Measurements from ENCODE around the gene LOC101059915.
"Not testable (repeated sequence)": the region's sequence is repeated elsewhere in the genome, so short reads cannot be mapped to it uniquely, and the experiment has no call there.

The LOC101059915 gene

DNA sequence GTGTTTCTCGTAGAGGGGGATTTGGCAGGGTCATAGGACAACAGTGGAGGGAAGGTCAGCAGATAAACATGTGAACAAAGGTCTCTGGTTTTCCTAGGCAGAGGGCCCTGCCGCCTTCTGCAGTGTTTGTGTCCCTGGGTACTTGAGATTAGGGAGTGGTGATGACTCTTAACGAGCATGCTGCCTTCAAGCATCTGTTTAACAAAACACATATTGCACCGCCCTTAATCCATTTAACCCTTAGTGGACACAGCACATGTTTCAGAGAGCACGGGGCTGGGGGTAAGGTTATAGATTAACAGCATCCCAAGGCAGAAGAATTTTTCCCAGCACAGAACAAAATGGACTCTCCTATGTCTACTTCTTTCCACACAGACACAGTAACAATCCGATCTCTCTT is 22.9 kb upstream of the LOC101059915 start:
- not testable (repeated sequence) for H3K27me3 ChIP-seq (replicated peaks; ENCODE audit: control insufficient read depth, insufficient read depth, low read length); H3K4me1 ChIP-seq (ENCODE audit: control insufficient read depth, insufficient read depth, low read length); H3K36me3 ChIP-seq (ENCODE audit: control insufficient read depth, insufficient read depth, low read length, severe bottlenecking); DNase-seq (ENCODE audit: low read depth); H3K9me3 ChIP-seq (ENCODE audit: control insufficient read depth, low read length); H3K4me3 ChIP-seq (ENCODE audit: low read length); H3K9ac ChIP-seq (ENCODE audit: low read length)

DNA sequence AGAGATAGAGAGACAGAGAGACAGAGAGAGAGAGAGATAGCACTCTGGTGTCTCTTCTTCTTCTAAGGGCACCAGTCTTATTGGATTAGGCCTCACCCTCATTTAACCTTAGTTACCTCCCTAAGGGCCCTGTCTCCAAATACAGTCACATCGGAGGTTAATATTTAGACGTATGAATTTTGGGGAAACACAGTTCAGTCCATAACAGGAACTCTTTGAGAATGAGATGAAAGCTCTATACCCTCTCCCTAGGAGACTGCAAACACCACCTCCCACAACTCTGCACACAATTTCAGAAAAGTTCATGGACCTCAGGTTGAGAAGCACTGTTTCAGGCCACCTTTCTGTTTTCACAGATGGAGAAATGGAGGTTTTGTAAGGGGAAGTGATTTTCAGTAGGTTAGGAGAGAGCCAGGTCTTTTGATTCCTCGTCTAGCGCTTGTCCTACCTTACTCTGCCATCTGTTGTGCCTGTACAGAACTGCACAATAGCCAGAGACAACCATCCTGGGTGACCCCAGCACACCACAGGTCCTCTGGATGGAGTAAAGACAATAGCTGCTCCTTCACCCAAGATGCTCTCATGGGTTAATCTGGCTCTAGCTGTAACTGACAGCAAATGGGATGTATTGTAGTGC is 16.9 kb upstream of the LOC101059915 start:
- Histone ChIP-seq H3K36me3 (ENCODE audit: control insufficient read depth, insufficient read depth, low read length, severe bottlenecking) (no peaks in the 10 kb centered on the region), H3K27me3 (replicated peaks; ENCODE audit: control insufficient read depth, insufficient read depth, low read length) (peaks cover 8% of the 10 kb centered on the region), H3K4me3 (ENCODE audit: low read length) (no peak overlapping the region), H3K9me3 (ENCODE audit: control insufficient read depth, low read length) (no peaks in the 10 kb centered on the region), H3K9ac (ENCODE audit: low read length) (no peak overlapping the region), H3K4me1 (ENCODE audit: control insufficient read depth, insufficient read depth, low read length) (no peaks in the 10 kb centered on the region)
- DNase-seq (ENCODE audit: low read depth): no peak

DNA sequence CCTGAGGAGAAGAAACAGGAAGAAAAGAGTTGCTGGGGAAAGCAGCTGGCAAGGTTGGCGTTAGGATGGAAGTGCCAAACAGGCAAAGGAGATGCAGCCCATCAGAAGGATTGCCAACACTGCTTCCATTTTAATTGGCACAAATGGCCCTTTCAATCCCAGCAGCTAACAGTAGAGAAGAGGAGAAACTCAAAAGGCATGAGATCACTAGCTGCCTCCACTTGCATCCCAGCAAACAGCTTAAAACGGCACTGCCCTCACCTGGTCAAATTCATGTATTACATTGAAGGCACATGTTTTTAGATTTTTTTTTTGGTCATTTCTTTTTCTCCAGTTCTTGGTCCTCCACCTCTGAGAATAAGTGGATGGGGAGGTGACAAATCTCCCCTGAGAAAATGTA is 14.9 kb upstream of the LOC101059915 start:
- no peak overlapping the region for H3K9ac ChIP-seq (ENCODE audit: low read length)
- H3K27me3 ChIP-seq (replicated peaks; ENCODE audit: control insufficient read depth, insufficient read depth, low read length): peaks cover 8% of the 10 kb centered on the region
- H3K4me1 ChIP-seq (ENCODE audit: control insufficient read depth, insufficient read depth, low read length): no peaks in the 10 kb centered on the region
- no peak overlapping the region for H3K4me3 ChIP-seq (ENCODE audit: low read length)
- H3K9me3 ChIP-seq (ENCODE audit: control insufficient read depth, low read length): peaks cover 3% of the 10 kb centered on the region
- peak; percentile 72 for DNase-seq (ENCODE audit: low read depth)
- H3K36me3 ChIP-seq (ENCODE audit: control insufficient read depth, insufficient read depth, low read length, severe bottlenecking): no peaks in the 10 kb centered on the region

DNA sequence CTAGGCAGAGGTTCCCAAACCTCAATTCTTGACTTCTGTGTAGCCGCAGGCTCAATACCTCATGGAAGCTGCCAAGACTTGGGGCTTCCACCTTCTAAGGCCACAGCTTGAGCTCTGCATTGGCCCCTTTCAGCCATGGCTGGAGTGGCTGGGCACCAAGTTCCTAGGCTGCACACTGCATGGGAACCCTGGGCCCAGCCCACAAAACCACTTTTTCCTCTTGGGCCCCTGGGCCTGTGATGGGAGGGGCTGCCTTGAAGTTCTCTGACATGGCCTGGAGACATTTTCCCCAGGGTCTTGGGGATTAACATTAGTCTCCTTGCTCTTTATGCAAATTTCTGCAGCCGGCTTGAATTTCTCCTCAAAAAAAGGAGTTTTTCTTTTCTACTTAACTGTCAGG is 14.0 kb upstream of the LOC101059915 start:
- Histone ChIP-seq H3K4me1 (ENCODE audit: control insufficient read depth, insufficient read depth, low read length) (no peaks in the 10 kb centered on the region), H3K9ac (ENCODE audit: low read length) (no peak overlapping the region), H3K27me3 (replicated peaks; ENCODE audit: control insufficient read depth, insufficient read depth, low read length) (peaks cover 8% of the 10 kb centered on the region), H3K36me3 (ENCODE audit: control insufficient read depth, insufficient read depth, low read length, severe bottlenecking) (no peaks in the 10 kb centered on the region), H3K4me3 (ENCODE audit: low read length) (no peak overlapping the region), H3K9me3 (ENCODE audit: control insufficient read depth, low read length) (peaks cover 3% of the 10 kb centered on the region)
- no peak for DNase-seq (ENCODE audit: low read depth)

DNA sequence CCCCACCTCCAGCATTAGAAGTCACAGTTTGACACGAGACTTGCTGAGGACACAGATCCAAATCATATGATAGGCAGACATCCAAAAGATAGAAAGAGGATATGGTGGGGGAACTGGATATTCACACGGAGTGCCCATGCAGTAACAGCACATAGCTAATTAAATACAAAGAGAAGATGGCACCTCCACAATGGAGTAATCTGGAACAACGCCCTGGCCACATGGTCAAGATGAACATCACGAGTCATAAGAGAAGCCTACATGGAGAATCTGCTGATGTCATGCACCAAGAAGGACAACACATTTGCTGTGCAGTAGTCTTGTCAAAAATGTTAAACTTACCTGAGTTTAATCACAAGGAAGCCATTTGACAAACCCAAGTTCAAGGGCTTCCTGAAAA is 10.1 kb upstream of the LOC101059915 start:
- H3K36me3 ChIP-seq (ENCODE audit: control insufficient read depth, insufficient read depth, low read length, severe bottlenecking): no peaks in the 10 kb centered on the region
- H3K9ac ChIP-seq (ENCODE audit: low read length): no peak overlapping the region
- H3K27me3 ChIP-seq (replicated peaks; ENCODE audit: control insufficient read depth, insufficient read depth, low read length): peaks cover 6% of the 10 kb centered on the region
- no peaks in the 10 kb centered on the region for H3K4me1 ChIP-seq (ENCODE audit: control insufficient read depth, insufficient read depth, low read length)
- no peak for DNase-seq (ENCODE audit: low read depth)
- H3K4me3 ChIP-seq (ENCODE audit: low read length): no peak overlapping the region
- peaks cover 3% of the 10 kb centered on the region for H3K9me3 ChIP-seq (ENCODE audit: control insufficient read depth, low read length)

DNA sequence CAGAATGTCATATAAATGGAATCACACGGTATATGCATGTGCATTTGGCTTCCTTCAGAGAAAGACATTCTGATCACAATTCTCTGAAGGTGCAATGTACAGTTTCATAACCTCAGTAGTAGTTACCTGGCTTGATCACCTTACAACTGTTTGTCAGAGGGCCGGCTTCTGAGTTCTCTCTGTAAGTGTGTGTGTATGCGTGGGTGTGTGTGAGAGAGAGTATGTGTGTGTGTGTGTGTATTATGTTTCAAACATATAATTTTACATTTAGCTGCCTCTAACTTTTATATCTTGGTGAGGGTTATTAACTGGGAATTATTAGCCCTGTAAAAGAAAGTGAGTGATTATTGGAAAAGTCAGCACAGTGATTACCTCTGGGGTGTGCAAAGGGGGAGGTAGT is 8.0 kb upstream of the LOC101059915 start:
- Histone ChIP-seq H3K9ac (ENCODE audit: low read length) (no peak overlapping the region), H3K9me3 (ENCODE audit: control insufficient read depth, low read length) (peaks cover 3% of the 10 kb centered on the region), H3K4me1 (ENCODE audit: control insufficient read depth, insufficient read depth, low read length) (no peaks in the 10 kb centered on the region), H3K4me3 (ENCODE audit: low read length) (no peak overlapping the region), H3K36me3 (ENCODE audit: control insufficient read depth, insufficient read depth, low read length, severe bottlenecking) (no peaks in the 10 kb centered on the region), H3K27me3 (replicated peaks; ENCODE audit: control insufficient read depth, insufficient read depth, low read length) (peaks cover 10% of the 10 kb centered on the region)
- DNase-seq (ENCODE audit: low read depth): no peak

DNA sequence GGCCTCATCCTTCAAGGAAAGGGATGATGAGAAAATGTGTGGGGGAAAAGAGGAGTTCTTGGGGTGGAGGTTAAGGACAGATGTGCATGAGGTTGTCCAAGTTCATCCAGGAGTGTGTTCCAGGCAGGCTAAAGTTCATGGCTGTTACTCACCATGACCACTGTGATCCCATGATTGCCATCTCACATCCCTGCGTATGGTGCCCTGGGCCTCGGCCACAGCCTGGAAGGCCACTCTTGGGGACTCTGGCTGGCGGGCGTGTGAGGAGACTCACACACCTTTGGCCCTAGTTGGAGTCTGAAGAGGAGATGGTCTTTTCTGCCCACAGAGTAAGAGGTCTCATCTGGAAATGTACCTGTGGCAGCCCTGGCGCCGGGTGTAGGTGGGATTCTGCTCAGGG is 7.4 kb upstream of the LOC101059915 start:
- no peak overlapping the region for H3K9ac ChIP-seq (ENCODE audit: low read length)
- DNase-seq (ENCODE audit: low read depth): no peak
- H3K9me3 ChIP-seq (ENCODE audit: control insufficient read depth, low read length): peaks cover 3% of the 10 kb centered on the region
- H3K36me3 ChIP-seq (ENCODE audit: control insufficient read depth, insufficient read depth, low read length, severe bottlenecking): no peaks in the 10 kb centered on the region
- H3K27me3 ChIP-seq (replicated peaks; ENCODE audit: control insufficient read depth, insufficient read depth, low read length): peaks cover 10% of the 10 kb centered on the region
- no peaks in the 10 kb centered on the region for H3K4me1 ChIP-seq (ENCODE audit: control insufficient read depth, insufficient read depth, low read length)
- H3K4me3 ChIP-seq (ENCODE audit: low read length): no peak overlapping the region

DNA sequence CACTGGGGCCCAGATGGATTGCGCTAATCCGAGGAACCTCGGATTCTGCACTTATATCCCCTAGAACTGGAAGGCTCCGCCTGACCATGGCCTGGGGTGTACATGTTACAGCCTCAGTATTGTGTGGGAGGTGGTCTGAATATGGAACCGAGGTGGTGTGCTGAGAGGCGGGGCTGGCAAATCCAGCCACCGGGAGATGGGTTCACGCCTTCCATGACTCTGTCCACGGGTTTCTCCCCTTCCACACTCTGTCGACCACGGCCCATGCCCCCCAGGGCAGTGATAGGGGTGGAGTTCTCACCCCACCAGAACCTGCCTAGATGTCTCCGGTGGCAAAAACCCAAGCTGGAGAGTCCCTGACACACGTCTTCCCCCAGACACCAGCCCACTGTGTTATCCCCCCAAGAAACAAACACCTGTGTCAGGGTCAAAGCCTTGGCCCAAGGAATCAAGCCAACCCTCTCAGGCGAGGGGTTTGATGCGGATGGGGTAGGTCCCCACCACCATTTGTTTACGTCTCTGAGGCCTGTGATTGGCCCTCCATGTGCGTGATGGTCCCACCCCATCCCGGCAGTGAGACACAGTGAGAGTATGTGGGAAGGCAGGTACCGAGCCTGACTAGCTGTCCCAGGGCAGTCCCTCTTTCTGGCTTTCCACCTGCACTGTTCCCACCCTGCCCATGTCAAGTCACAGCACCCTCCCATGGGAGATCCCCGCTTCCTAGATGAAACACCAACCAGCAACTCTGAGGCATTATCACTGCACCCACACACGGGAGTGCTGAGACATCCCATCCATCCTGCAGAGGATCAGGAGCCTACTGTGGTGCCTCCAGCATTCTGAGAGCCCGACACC is 6.6 kb upstream of the LOC101059915 start:
- H3K9ac ChIP-seq (ENCODE audit: low read length): no peak overlapping the region
- no peaks in the 10 kb centered on the region for H3K4me1 ChIP-seq (ENCODE audit: control insufficient read depth, insufficient read depth, low read length)
- H3K27me3 ChIP-seq (replicated peaks; ENCODE audit: control insufficient read depth, insufficient read depth, low read length): peaks cover 10% of the 10 kb centered on the region
- peaks cover 3% of the 10 kb centered on the region for H3K9me3 ChIP-seq (ENCODE audit: control insufficient read depth, low read length)
- H3K4me3 ChIP-seq (ENCODE audit: low read length): no peak overlapping the region
- no peaks in the 10 kb centered on the region for H3K36me3 ChIP-seq (ENCODE audit: control insufficient read depth, insufficient read depth, low read length, severe bottlenecking)
- no peak for DNase-seq (ENCODE audit: low read depth)

DNA sequence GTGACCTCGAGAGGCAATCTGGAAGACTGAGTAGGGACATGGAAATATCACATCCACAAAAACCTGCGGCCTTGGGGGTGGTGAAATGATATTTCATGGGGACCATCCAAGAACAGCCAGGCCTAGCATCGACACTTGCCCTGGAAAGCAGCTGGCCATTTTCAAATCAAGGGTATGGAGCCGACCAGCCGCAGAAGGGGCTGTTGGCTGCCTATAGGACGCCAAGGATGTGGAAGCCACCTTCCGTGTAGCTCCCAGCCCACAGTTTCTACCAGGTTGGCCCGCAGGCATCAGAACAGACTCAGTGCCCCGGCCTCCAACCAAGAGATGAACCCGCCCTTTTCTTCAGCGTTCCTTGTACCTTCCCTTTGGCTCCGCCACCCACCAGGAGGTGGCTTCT is 5.4 kb upstream of the LOC101059915 start:
- no peak for DNase-seq (ENCODE audit: low read depth)
- Histone ChIP-seq H3K9me3 (ENCODE audit: control insufficient read depth, low read length) (peaks cover under 1% of the 10 kb centered on the region), H3K4me3 (ENCODE audit: low read length) (no peak overlapping the region)

DNA sequence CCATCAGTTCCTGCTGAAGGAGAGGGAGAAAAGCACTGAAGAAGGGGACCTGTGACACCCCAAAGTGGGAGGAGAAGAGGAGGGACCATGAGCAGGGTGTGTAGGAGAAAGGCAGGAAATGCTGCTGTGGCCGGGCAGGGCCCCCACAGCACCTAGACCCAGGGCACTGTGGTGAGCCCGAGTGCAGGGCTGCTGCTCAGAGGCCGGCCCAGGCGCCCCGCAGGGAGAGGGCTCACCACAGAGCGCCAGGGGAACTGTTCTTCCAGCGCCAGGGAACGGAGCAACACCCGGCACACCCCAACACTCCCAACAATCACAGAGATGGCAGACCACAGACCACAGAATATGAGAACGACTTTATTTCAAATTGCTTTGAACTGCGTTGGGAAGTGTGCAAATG is 4.7 kb upstream of the LOC101059915 start:
- not testable (repeated sequence) for H3K4me1 ChIP-seq (ENCODE audit: control insufficient read depth, insufficient read depth, low read length); H3K9ac ChIP-seq (ENCODE audit: low read length); H3K4me3 ChIP-seq (ENCODE audit: low read length); H3K27me3 ChIP-seq (replicated peaks; ENCODE audit: control insufficient read depth, insufficient read depth, low read length); DNase-seq (ENCODE audit: low read depth); H3K9me3 ChIP-seq (ENCODE audit: control insufficient read depth, low read length); H3K36me3 ChIP-seq (ENCODE audit: control insufficient read depth, insufficient read depth, low read length, severe bottlenecking)

More for the DNA sequence above, 5.4 kb upstream of the LOC101059915 start:
- Histone ChIP-seq H3K4me1 (ENCODE audit: control insufficient read depth, insufficient read depth, low read length) (no peaks in the 10 kb centered on the region), H3K36me3 (ENCODE audit: control insufficient read depth, insufficient read depth, low read length, severe bottlenecking) (no peaks in the 10 kb centered on the region), H3K27me3 (replicated peaks; ENCODE audit: control insufficient read depth, insufficient read depth, low read length) (peaks cover 10% of the 10 kb centered on the region), H3K9ac (ENCODE audit: low read length) (no peak overlapping the region)

DNA sequence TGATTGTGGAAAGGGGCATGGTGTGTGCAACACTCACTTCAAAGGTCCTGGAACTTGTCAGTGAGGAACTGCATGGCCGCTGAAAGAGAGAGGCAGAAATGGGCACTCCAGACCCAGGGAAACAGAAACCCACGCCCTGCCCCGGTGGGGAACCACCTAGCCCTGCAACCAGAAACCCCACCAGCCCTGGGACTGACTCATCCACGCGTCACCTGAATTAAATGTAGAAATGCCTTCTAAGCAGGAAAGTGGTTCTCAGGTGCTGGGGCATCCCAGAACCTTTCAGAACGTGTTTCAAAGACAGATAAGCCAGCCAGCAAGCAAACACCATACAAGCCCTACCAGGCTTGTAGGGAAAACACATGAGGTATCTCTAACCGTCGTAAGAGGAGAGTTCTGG is 4.1 kb upstream of the LOC101059915 start:
- H3K27me3 ChIP-seq (replicated peaks; ENCODE audit: control insufficient read depth, insufficient read depth, low read length): peaks cover 12% of the 10 kb centered on the region
- DNase-seq (ENCODE audit: low read depth); H3K4me3 ChIP-seq (ENCODE audit: low read length); H3K4me1 ChIP-seq (ENCODE audit: control insufficient read depth, insufficient read depth, low read length); H3K9me3 ChIP-seq (ENCODE audit: control insufficient read depth, low read length); H3K36me3 ChIP-seq (ENCODE audit: control insufficient read depth, insufficient read depth, low read length, severe bottlenecking); H3K9ac ChIP-seq (ENCODE audit: low read length): not testable (repeated sequence)
